ENCODE data around the gene CYP4F8.
"Not testable (repeated sequence)": the region's sequence is repeated elsewhere in the genome, so short reads cannot be mapped to it uniquely, and the experiment has no call there.

CYP4F8 gene, protein sequence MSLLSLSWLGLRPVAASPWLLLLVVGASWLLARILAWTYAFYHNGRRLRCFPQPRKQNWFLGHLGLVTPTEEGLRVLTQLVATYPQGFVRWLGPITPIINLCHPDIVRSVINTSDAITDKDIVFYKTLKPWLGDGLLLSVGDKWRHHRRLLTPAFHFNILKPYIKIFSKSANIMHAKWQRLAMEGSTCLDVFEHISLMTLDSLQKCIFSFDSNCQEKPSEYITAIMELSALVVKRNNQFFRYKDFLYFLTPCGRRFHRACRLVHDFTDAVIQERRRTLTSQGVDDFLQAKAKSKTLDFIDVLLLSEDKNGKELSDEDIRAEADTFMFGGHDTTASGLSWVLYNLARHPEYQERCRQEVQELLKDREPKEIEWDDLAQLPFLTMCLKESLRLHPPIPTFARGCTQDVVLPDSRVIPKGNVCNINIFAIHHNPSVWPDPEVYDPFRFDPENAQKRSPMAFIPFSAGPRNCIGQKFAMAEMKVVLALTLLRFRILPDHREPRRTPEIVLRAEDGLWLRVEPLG

DNA sequence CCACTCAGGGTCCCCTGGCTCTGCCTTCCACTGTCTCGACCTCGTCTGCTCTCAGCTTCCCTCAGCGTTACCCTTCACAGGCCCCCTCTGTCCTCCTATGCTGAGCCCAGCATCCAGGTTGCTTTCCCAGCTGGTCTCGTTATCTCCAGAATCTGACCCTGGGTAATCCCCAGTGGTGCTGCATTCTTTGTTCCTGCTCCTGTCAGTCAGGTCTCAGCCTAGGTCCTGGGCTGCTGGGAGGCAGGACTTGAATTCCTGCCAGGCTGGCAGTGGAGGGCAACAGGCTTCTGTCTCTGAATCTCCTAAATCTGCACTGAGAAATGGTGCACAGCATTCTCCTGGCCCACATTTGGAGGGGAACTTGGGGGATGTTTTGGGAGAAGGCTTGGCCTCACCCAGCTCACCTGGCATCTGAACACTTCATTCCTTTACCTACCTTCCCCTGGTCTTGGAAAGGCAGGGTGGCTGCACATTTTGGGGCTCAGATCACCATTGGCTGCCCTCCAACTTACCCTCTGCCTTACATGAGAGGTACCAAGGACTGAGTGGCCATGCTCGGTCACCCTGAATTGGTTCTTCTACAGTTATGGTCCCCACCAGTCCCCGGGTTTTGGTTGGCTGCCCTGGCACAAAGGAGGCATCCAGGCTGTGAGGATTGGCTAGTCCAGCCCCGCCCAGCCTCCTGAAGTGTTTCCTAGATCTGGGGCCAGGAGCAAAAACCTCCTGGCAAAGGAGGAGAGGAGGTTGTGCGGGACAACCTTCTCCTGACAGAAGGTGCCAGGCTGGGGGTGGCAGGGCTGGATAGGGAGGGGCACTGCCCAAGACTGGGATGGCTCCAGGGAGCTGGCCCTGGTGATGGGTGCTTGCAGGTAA lies at the start of gene CYP4F8:
Gene CYP4F8 (plus strand): TSS at position 712 of the 873 bp plus-strand sequence. CDS start 399 bp downstream, outside the sequence.
- no peak for DNase-seq

DNA sequence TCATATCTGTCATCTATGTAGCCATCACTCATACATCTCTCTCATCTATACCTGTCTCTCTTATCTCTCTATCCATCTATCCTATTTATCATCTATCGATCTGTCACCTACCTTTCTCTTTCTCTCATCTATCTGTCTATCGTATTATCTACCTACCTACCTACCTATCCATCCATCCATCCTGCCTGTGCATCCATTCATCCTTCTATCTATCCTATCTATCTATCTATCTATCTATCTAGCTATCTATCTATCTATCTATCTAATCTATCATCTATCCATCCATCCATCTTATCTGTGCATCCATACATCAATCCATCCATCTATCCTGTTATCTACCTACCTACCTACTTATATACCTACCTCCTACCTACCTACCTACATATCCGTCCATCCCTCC lies 44.6 kb upstream of the CYP4F8 start:
- DNase-seq: no peak

DNA sequence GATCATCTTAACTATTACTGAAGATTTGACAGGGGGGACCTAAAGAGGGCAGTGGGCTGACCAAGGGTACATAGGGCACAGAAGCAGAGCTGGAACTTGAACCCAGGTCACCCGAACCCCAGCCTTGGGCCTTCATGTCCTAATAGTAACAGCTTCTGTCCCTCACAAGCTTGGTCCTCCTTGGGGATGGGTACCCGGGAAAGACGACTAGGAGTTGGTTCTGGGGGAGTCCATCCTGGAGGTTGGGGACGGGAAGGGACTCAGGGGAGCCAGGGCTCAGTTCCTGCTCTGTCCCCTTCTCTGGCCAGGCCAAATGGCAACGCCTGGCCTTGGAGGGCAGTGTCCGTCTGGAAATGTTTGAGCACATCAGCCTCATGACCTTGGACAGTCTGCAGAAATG lies 39.6 kb upstream of the CYP4F8 start:
- DNase-seq: no peak

DNA sequence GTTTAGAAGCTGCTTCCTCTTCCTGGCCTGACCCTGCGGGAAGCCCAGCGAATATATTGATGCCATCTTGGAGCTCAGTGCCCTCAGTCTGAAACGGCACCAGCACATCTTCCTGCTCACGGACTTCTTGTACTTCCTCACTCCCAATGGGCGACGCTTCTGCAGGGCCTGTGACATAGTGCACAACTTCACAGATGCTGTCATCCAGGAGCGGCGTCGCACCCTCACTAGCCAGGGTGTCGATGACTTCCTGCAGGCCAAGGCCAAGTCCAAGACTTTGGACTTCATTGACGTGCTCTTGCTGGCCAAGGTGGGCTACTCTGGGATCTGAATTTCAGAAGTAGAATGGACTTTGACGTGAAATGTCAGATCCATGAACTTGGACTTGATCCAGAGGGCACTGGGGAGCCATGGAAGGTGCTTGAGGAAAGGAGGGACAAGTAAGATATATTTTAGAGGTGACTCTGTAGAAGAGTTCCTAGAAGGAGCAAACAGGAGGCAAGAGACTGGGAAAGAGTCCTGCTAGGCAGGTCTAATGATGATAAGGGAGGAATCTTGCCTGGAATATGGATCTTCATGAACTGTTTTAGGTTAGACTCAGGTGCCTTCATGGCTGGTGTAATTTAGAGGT lies 38.4 kb upstream of the CYP4F8 start:
- no peak for DNase-seq

DNA sequence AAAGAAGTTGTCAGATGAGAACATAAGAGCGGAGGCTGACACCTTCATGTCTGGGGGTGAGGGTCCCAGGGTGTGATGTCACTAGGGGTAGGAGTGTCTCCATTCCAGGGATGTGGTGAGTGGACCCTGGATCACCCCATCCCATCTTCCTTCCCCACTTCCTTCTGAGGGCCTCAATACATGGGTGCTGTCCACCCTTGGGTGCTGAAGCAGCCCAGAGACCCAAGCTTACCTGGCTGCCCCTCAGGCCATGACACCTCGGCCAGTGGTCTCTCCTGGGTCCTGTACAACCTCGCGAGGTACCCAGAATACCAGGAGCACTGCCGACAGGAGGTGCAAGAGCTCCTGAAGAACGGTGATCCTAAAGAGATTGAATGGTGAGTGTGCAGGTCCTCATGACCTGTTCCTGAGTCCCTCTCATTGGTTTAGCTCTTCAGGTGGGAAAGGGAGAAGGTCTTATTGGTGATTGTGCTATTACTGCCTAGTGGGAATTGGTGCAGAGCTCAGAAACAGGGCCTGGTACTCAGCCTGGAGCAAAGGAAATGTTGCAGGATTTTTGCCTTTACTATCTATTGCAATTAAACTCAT lies 37.7 kb upstream of the CYP4F8 start:
- no peak for DNase-seq

DNA sequence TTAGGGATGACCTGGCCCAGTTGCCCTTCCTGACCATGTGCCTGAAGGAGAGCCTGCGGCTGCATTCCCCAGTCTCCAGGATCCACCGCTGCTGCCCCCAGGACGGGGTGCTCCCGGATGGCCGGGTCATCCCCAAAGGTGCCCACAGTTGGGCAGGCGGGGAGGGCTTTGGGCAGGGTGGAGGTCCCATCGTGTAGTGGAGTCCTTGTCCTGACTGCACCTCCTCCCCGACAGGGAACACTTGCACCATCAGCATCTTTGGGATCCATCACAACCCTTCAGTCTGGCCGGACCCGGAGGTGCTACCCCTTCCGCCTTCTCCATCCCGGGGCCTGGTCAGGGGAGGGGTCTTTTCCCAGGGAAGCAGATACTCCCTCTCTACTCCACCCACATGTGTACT lies 31.7 kb upstream of the CYP4F8 start:
- DNase-seq: no peak

DNA sequence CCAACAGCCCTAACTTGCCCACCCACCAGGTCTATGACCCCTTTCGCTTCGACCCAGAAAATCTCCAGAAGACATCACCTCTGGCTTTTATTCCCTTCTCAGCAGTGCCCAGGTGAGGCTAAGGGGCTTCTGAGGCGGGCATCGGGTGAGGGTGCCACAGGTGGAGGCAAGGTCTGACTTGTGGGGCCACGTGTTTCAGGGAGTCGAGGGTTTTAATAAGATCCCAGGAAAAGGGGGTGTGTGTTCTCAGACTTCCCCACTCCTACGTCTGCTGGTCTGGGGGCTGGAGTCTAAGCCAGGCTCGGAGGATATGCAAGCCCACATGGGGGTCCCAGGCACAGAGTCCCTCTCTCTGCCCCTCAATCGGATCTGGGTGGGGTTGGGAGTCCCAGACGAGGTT lies 30.9 kb upstream of the CYP4F8 start:
- DNase-seq: no peak

DNA sequence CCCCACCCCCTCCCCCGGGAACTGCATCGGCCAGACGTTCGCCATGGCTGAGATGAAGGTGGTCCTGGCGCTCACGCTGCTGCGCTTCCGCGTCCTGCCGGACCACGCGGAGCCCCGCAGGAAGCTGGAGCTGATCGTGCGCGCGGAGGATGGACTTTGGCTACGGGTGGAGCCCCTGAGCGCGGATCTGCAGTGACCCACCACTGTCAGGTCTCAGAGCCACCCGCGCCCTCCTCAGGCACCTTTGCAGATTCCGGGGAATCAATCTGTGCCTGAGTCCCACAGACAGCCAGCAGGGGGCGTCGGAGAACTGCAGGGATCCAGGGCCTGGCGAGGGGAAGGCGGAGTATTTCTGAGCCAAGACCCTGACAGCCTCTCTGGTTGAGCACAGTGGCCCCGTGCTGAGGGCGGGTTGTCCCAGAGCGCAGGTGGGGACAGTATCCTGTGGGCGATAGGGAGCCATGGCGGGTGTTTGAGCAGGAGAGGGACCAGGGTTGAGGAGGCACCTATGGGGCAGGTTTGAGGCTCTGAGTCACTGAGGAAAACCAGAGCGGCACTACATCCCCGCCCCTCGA lies 30.4 kb upstream of the CYP4F8 start:
- peak; percentile 25 for DNase-seq

DNA sequence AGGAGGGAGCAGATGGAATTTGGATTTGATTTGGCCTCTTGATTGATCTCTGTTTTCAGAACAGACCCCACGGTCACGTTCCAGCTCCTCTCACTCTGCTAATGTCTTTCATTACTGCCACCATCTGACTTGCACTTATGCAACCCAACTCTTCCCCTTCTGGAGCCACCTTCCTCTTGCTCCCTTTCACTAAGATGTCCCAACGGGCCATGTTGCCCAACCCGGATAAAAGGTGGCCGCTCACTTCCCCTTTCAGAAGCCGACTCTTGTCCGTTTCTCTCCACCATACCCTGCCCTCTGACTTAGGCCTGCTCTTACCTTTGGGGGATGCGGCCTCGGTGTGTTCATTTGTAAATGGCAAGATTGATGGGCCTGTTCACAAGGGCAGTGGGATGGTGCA lies 27.4 kb upstream of the CYP4F8 start:
- DNase-seq: no peak

DNA sequence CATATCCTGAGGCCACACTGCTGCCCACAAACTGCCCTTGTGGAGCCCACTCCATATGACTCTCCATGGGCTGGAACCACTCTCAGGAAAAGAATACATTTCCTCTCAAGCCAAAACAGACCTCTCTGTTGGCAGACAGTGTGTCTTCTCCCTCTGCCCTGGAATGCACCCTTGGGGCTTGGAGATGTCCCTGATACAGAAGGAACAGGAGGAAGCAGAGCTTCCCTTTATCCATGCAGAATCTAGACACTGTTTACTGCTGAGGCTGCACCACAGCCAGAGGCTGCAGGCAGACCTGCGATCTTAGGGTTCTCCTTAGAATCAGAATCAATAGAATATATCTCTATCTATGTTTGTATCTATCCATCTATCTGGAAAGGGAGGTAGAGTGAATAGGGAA lies 26.8 kb upstream of the CYP4F8 start:
- DNase-seq: no peak

DNA sequence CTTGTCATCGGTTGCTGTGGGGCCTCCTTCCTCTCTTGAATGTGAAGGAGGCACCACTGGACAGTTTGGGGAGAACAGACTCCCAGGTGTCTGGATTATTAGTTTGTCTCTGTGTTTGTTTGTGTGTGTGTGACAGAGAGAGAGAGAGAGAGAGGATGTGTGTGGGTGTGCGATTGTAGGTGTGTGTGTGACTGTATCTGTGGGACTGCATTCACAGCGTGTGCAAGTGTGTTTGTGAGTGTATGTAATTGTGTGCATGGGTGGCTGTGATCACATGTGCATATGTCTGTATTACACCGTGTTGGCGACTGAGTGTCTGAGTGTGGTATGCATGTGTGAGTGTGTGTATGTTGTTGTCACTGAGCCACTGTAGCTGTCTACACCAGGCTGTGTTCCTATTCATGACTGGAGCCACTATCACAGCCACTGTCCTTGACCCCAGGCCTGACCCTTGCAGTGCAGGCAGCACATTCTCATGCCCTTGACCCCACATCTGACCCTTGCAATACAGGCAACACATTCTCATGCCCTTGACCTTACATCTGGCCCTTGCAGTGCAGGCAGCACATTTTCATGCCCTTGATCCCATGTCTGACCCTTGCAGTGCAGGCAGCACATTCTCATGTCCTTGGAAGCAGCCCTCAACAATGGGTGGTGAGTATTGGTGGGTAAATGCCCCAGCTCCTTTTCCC lies 25.1 kb upstream of the CYP4F8 start:
- DNase-seq: no peak

DNA sequence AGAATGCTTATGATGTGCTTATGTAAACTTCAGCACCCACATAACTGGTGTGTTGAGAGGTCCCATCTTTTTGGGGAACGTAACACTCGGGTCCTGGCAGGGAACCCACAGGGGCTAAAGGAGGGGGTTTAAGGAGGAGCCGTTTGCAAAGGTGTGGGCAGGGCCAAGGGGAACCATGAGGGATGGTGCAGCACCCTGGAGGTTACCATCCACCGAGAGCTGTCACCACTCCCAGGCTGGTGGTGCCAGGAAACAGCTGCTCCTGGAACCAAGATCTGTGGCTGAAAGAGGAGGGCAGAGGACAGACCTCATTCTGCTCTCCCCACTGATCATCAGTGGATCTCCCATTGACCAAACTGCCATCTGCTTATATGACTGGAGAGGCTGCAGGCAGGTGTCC lies 23.2 kb upstream of the CYP4F8 start:
- DNase-seq: no peak

DNA sequence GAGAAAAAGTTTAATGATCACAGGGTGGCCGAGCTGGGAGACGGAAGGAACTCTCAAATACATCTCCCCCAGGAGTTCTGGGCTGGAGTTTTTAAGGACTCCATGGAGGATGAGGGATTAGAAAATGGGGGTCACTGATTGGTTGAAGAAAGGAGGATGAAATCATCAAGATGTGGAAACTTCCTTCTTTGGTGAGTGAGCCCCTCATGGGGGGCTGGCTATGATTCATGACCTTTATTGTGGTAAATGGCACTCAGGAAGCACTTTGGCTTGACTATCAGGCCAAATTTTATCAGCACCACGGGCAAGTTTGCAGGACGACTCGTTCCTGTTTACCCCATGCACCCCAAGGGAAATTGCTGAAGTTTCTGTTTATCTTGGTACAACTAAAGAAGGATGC lies 22.5 kb upstream of the CYP4F8 start:
- DNase-seq: not testable (repeated sequence)

DNA sequence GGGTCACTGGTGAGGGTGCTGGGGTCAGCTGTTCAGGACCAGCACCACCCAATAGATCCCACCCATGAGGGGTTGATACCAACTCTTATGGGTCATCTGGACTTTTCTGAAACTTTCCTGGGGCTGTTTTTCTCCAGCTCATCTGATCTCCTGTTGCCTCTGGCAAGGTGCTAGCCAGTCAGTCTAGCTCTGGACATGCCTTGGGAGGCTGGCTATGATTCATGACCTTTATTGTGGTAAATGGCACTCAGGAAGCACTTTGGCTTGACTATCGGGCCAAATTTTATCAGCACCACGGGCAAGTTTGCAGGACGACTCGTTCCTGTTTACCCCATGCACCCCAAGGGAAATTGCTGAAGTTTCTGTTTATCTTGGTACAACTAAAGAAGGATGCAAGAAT lies 21.3 kb upstream of the CYP4F8 start:
- not testable (repeated sequence) for DNase-seq

DNA sequence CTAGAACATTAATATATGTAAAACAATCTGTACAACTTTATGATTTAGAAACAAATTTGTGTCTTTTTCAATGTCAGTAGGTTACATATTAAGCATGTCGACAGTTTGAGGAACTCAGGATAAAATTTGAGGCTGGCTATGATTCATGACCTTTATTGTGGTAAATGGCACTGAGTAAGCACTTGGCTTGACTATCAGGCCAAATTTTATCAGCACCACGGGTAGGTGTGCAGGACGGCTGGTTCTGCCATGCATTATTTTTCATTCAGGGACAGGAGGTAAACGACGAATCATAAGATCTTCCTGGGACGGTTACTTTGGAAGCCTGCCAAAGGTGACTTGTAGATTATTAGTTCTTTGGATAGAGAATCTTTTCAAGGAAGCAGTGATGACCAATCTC lies 19.9 kb upstream of the CYP4F8 start:
- no peak for DNase-seq

DNA sequence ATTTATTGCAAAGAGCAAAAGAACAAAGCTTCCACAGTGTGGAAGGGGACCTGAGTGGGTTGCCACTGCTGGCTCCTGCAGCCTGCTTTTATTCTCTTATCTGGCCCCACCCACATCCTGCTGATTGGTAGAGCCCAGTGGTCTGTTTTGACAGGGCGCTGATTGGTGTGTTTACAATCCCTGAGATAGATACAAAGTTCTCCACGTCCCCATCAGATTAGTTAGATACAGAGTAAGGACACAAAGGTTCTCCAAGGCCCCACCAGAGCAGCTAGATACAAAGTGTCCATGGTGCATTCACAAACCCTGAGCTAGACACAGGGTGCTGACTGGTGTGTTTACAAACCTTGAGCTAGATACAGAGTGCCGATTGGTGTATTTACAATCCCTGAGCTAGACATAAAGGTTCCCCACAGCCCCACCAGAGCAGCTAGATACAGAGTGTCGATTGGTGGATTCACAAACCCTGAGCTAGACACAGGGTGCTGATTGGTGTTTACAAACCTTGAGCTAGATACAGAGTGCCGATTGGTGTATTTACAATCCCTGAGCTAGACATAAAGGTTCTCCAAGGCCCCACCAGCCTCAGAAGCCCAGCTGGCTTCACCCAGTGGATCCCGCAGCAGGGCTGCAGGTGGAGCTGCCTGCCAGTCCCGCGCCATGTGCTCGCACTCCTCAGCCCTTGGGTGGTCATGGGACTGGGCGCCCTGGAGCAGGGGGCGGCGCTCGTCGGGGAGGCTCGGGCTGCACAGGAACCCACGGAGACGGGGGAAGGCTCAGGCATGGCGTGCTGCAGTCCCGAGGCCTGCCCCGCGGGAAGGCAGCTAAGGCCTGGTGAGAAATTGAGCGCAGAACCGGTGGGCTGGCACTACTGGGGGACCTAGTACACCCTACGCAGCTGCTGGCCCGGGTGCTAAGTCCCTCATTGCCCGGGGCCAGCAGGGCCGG lies 6.8 kb upstream of the CYP4F8 start:
- not testable (repeated sequence) for DNase-seq

DNA sequence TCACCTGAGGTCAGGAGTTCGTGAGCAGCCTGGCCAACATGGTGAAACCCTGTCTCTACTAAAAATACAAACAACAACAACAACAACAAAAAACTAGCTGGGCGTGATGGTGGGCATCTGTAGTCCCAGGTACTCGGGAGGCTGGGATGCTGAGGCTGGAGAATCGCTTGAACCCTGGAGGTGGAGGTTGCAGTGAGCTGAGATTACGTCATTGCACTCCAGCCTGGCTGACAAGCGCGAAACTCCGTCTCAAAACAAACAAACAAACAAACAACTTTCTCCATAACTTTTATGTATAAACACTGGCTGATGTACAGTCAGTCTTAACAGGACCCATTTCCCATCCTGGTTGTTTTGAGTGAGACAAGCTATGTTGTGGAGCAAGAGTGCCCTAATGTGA lies 5.8 kb upstream of the CYP4F8 start:
- DNase-seq: no peak

DNA sequence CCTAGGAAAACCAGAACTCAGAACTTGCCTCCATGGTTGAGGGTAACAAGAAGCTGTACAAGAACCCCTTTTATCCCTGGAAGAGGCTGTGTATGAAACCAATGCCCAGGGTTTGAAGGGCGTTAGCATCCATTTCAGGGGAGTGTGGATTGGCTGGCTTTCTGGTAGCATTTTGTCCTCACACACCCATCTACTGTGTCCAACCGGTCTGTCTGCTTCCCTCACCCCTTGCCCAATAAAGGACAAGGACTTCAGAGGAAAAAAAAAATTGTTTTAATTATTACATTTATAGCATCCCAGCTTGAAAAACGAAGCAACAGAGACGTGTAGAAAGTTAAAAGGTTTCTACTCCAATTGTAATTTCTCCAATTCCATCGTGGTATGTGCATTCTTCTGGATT lies 2.7 kb upstream of the CYP4F8 start:
- DNase-seq: no peak

DNA sequence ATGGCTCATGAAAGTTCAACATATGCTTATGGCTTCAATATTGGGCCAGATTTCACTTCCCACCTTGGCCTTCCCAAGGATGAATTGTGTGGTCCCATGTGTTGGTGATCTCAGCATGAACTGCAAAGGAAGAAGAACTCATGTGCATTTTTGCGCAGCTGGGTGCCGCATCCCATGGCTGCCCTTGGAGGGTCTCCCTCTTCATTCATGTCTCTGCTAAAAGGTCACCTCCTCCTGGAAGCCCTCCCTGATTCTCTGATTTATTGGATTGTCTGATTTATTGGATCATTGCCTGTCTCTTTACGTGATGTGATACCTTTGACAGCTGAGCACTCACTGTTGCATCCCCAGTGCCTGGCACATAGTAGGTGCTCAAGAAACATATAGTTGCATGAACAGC lies 1.7 kb upstream of the CYP4F8 start:
- no peak for DNase-seq

DNA sequence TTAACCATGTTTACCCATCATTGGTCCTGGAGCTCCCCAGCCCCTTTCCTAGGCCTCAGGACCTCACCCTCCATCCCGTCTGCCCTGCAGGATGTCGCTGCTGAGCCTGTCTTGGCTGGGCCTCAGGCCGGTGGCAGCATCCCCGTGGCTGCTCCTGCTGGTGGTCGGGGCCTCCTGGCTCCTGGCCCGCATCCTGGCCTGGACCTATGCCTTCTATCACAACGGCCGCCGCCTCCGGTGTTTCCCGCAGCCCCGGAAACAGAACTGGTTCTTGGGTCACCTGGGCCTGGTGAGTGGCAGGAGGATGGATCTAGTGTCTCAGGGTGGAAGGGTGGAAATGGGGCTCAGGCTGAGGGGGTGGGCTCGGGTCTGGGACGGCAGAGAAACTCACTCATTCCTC lies 508 bp downstream of the CYP4F8 start:
- DNase-seq: no peak

DNA sequence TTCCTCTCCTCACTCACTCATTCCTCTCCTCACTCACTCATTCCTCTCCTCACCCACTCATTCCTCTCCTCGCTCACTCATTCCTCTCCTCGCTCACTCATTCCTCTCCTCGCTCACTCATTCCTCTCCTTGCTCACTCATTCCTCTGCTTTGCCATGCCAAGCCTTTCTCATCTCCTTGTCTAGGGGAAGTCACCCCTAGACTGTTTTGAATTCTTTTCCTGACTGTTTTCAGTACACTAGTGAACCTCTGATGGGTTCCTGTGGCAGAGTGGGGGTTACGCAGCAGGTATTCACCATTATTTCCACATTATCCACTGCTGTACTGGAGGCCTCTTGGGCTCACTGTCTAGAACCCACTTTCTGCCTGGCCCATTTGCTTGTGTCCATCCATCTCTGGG lies 1.2 kb downstream of the CYP4F8 start:
- DNase-seq: no peak

Measured in NCI-H226 (cell line).